Cardiac fibroblast (primary cell): Measurements from ENCODE around the gene NRP1.

ENCODE experiments used
- DNase-seq, 2 donors: peaks; one replicate each; pipeline versions ENCODE4 v3.0.0 to v3.0.0-alpha.2; 2010; ENCODE audit warnings: low read depth in 2 of 2
- H3K4me3 ChIP-seq, 2 donors: replicated peaks in 1 of 2; 1 replicate in 1 of 2; 2 replicates in 1 of 2; pipeline ENCODE4 v1.5.1; 2011; ENCODE audit warnings: low read depth in 2 of 2, low read length in 2 of 2, mild to moderate bottlenecking in 2 of 2, moderate library complexity in 1 of 2
- CTCF ChIP-seq: IDR thresholded peaks from one replicate; pipeline ENCODE4 v1.5.1; 2011; ENCODE audit warnings: low read depth, mild to moderate bottlenecking, low read length, inconsistent platforms

The NRP1 gene

GRCh38 chr10:33189363-33189762 is 145.1 kb downstream of the NRP1 start:
- no peak for TF ChIP-seq CTCF
- no peak for DNase-seq
- H3K4me3 ChIP-seq, result no peak overlapping the region

GRCh38 chr10:33187427-33187999 is 147.0 kb downstream of the NRP1 start:
- no peak for TF ChIP-seq CTCF
- DNase-seq, result no peak
- no peak overlapping the region for H3K4me3 ChIP-seq

- no peak overlapping the region for H3K4me3 ChIP-seq
- TF ChIP-seq CTCF, result no peak
- no peak for DNase-seq
Measured at GRCh38 chr10:33186150-33186549, 148.3 kb downstream of the NRP1 start.

- TF ChIP-seq CTCF, result no peak
- DNase-seq, result peak in 1 of 2 donors; percentile 36
- no peak overlapping the region for H3K4me3 ChIP-seq
Measured at GRCh38 chr10:33183655-33184054, 150.8 kb downstream of the NRP1 start.

- TF ChIP-seq CTCF, result no peak
- no peak for DNase-seq
- H3K4me3 ChIP-seq, result no peak overlapping the region
Measured at GRCh38 chr10:33180921-33181320, 153.5 kb downstream of the NRP1 start.

GRCh38 chr10:33180390-33180789 is 154.1 kb downstream of the NRP1 start:
- no peak overlapping the region for H3K4me3 ChIP-seq
- no peak for TF ChIP-seq CTCF
- DNase-seq, result peak in 1 of 2 donors; percentile 26

GRCh38 chr10:33179067-33179466 is 155.4 kb downstream of the NRP1 start:
- DNase-seq, result no peak

More at GRCh38 chr10:33179067-33179466, 155.4 kb downstream of the NRP1 start:
- no peak for TF ChIP-seq CTCF
- H3K4me3 ChIP-seq, result no peak overlapping the region
